Middle frontal gyrus (tissue), 1 donor: ENCODE results near the gene CHMP6.

Experiments used
- DNase-seq: peaks from one replicate; pipeline ENCODE4 v3.0.0-alpha.2; 2015; ENCODE audit warnings: low spot score; ENCODE audit errors: extremely low spot score

Gene CHMP6

DNA sequence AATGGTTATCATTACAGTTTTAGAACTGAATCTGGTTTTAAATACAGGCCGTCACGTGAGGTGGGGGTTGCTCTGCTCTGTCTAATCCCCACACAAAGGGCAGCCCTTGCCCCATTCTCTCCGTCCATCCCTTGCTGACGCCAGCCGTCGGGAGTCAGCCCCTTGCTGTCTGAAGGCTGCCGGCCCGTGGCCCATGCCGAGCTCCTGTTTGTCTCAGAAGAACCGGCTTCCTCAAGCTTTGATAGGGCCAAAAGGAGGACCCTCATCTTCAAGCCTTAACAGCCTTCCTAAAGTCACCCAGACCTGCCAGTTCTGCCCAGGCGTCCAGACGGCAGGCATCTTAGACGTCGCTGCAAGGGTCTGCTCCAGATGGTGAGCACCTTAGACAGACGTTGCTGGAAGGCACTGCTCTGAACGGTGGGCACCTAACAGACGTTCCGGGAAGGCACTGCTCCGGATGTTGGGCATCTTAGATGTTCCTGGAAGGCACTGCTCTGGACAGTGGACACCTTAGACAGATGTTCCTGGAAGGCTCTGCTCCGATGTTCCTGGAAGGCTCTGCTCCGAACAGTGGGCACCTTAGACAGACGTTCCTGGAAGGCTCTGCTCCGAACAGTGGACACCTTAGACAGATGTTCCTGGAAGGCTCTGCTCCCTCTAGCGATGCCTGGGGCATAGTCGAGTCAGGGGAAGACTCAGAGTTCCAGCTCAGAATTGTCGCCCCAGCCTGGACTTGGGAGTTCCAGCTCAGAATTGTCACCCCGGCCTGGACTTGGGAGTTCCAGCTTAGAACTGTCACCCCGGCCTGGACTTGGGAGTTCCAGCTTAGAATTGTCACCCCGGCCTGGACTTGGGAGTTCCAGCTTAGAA, 35.1 kb upstream of the CHMP6 start:
- DNase-seq: no peak

DNA sequence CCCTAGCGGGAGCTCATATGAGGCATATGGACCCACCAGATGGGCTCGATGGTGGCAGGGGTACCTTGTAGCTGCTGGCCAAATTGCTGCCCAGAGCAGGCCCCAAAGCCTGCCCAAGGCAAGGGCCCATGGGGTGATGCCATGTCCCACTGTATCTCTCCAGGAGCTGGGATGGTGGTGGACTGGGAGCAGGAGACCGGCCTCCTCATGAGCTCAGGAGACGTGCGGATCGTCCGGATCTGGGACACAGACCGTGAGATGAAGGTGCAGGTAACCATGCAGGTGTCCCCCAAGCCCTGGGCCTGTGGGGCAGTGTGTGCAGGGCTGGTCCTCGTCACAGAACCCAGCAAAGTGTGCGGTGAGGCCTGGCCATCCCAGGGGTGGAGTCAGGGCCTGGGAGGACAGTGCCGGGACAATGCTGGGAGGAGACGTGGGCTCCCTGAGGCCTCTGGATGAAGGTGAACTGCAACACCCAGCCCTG, 34.1 kb upstream of the CHMP6 start:
- no peak for DNase-seq

DNA sequence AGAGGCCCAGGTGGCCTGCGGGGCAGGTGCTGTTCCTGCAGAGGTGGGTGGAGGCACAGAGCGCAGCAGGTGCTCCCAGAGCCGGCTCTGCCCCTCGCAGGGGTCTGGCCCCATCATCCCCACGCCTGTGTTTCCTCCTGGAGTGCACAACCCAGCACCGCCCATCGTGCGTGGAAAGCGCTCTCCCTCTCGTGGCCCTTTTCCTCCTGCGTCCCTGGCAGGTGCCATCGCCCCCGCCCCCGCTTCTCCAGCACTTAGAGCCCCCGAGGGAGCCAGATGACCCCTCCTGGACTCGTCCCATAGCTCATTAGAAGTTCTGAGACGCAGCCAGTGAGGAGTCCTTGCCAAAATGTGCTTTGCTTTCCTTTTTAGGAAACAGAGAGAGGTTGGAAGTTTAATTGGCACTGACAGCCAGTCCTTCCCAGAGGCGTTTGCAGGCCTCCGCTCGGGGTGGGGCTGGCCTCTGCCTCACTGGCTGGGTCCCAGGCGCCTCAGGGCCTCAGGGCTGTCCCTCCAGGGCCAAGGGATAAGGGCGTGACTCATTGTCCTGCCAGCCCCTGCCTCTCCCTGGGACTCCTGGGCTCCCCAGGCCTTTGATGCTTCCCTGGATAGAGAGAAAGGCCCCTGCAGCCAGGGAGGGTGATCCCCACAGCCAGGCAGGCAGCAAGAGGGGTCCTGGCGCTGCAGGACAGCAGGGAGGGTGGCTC, 32.2 kb upstream of the CHMP6 start:
- DNase-seq: peak; percentile 22

DNA sequence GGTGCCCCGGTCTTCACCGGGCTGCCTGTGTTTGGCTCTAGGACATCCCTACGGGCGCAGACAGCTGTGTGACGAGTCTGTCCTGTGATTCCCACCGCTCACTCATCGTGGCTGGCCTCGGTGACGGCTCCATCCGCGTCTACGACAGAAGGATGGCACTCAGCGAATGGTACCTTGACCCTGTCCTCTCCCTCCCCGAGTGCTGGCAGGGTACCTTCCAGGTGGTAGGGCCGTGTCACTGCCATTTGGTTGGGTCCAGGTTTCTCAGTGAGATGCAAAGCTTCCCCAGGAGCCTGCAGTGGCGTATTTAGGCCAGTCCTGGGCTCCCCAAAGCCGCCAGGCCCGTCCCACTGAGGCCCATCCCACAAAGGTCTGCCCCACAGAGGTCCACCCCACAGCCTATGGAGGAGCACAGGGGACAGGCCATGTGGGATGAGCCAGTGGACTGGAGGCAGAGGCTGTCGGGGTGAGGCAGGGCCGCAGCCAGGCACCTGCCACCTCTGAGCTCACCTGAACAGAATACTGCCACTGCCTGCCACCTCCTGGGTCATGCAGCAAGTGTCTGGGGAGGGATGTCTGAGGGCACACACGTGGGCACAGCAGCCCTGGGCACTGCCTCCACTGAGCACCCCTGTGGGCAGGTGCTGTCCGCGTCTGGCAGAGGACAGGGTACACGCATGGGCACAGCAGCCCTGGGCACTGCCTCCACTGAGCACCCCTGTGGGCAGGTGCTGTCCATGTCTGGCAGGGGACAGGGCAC, 31.4 kb upstream of the CHMP6 start:
- no peak for DNase-seq

DNA sequence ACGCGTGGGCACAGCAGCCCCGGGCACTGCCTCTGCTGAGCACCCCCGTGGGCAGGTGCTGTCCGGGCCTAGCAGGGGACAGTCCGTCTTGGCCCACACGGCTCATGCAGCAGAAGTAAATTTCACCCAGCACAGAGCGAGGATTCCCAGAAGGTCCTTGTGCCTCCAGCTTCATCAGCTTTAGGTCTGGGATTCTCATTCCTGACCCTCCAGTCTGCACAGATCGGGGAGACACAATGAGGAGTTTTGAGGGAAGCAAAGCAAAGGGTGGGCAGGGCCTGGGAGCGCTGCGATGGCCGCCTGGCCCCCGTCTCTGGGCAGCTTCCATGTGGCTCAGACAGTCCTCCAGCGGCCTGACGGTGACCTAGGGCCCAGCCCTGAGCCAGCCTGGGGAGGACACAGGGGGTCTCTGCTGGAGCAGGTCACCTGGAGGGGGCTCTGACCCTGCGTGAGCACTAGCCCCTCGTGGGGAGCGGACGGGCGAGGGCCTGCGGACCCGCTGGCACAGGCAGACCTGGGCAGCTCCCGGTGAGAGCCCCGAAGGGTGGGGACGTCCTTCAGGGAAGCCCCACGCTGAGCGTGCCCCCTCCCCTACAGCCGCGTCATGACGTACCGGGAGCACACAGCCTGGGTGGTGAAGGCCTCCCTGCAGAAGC, 30.7 kb upstream of the CHMP6 start:
- no peak for DNase-seq

DNA sequence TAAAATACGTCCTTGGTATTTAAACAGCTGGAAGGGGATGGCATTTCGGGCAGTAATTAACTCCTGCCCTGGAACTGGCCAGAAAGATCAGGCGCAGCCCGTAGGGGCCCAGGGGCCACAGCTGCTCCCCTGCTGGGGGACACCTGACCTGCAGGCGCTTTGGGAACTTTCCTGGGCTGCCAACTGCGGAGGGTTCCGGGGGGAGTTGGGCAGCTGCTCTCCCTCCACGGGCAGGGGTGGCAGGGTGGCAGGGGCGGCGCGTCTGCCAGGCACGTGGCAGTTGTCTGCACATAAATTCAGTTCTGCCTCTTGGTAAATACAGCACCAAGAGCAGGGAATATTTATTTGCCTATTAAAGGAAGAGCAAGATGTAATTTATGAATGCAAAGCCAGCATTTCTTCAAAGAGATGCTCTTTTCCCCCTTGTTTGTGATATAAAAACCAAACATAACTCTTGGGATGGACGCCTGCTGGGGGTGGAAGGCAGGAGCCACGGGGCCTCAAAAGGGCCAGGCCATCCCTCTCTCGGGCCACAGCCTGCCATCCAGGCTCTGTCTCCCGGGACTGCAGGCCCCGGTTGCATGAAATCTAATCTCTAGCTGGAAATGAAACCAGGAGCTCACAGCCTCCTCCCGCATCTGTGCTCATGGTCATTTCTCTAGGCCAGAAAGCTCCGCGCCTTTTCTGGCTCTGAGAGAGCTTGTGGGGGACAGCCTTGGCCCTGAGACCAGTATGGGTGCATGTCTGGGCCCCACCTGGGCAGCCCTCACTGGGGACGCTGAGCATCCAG, 29.9 kb upstream of the CHMP6 start:
- DNase-seq: no peak

DNA sequence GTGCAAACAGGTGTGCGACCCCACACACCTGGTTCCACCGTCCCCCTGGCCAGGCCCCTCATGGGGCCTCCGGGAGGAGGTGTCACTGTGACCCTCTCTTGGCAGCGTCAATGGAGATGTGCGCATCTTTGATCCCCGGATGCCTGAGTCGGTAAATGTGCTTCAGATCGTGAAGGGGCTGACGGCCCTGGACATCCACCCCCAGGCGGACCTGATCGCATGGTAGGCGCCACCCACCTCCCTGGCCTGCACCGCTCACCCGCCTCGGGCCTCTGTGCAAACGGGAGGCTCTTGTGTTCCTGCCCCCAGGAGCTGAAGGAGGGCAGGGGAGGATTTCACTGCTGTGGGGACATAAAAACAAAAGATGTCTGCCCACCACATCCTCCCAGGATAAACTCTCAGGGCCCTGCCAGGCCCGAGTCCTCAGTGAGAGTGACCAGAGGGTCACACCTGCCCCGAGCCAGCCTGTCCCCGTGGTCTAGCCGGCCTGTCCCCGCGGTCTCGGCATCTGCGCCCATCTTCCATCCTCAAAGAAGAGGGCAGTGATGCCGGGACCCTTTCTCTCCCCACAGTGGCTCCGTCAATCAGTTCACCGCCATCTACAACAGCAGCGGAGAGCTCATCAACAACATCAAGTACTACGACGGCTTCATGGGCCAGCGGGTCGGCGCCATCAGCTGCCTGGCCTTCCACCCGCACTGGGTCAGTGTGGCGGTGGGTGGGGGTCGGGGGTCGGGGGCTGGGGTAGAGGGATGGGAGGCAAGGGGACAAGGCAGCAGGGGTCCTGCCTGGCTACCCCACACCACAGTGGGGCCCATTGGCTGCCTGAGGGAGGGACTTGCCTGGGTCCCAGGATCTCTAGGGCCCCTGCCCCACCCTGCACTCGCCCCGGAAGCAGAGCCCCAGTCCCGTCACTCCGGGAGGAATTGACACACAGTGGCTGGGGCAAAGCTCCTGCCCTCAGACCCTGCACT, 29.0 kb upstream of the CHMP6 start:
- no peak for DNase-seq

DNA sequence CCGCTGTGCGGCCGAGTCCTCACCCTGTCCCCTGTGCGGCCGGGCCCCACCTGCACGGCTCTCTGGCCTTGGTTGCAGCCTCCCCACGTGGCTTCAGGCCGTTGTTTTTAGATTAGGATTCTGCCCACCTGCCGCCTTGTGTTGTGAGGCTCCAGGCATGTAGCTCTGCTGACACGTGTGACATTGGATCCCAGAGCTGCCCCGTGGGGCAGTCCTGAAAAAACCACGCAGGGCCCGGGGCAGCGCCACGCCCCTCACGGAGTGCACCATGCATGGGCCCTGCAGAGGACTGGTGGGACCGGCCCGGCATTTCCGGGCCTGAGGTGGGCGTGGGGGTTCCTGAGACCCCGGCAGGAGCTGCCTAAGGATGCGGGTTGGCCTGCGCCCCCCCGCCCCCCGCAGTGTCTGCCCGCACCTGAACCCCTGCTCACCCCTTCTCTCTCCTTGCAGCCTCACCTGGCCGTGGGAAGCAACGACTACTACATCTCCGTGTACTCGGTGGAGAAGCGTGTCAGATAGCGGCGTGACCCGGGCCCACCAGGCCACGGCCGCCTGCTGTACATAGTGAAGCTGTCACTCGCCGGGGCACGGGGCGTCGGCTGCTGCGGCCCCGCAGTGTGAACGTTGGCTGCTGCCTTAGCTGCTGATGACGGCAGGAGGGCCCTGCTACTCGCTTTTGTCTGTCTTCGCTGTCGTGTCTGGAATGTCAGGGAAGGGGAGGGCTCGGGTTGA, 27.7 kb upstream of the CHMP6 start:
- DNase-seq: no peak

DNA sequence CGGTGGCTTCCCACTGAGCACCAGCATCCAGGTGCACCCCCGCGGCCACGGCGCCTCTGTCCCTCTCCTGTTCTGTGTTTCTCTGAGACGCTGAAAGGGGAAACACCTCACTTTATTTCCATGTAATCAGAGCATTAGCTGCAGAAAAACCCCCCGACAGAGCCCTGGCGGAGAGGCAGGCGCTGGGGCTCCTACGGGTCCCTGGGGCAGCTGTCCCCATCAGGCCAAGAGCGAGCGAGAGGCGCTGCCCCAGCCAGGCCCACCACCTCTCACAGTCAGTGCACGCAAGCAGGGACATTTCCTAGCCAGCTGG, 27.1 kb upstream of the CHMP6 start:
- DNase-seq: no peak

DNA sequence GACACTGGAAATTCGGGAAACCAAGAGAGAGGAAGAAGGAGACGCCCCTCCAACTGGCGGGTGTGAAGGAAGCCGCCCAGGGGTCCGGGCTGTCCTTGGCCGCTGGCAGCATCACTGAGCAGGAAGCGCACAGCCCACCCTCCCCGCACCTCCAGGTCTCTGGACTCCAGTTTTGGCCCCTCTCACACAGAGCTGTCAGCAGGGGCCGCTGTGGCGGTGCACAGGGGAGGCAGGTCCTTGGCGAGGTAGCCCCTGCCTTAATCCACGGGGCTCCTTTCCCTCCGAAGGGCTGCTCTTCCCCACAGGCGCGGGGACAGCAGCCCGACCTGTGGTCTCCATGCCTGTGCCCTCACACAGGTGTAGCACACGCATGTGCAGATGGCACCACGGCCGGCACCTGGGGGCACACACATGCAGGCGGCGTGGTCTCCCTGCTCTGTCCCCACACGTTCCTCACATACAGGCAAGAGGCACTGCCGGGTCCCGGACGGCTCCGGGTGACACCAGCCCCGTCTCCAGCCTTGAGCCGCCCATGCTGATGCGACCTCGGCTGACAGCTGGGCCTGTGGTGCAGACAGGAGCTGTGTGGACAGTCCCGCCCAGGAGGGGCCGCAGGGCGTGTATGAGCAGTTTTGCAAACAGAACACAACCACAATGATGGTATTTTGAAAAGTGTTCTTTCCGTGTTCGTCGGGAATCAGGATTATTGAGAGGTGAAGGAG, 26.6 kb upstream of the CHMP6 start:
- no peak for DNase-seq

DNA sequence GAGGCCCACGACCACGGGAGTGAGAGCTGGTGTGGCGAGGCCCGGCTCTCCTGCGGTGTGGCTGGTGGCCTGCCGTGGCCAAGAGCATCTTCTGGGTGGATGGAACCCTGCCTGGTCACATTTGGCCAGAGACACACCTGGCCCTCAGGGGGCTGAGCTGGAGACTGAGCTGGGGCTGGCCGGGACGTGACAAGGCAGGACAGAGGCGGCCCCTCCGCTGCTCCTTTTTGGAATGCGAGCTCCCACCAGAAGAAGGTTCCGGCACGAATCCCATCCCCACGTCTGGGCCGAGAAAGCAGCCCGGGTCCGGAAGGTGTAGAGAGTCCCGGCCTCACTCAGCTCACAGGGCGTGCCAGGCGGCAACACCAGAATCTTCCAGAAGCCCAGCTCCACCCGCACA, 26.0 kb upstream of the CHMP6 start:
- DNase-seq: no peak

DNA sequence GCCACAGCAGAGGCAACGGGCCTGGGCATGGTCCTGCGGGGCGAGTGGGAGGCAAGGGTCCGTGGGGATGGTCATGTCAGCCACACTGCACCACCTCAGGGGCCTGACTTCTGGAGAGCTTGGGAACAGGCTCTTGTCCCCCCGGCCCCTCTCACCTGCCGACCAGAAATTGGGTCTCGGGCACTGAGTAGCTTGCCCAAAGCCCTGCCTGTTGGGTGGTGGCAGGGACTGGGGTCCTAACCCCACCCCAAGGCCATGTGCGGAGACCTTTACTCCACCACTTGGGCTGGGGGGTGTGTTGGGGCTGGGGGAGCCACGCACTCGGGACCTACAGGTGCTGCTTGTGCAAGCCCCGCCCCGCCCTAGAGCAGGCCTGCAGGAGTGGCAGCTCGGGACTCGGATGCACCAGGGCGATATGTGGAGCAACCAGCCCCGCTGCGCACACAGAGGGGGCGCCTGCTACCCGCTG, 24.2 kb upstream of the CHMP6 start:
- DNase-seq: no peak

DNA sequence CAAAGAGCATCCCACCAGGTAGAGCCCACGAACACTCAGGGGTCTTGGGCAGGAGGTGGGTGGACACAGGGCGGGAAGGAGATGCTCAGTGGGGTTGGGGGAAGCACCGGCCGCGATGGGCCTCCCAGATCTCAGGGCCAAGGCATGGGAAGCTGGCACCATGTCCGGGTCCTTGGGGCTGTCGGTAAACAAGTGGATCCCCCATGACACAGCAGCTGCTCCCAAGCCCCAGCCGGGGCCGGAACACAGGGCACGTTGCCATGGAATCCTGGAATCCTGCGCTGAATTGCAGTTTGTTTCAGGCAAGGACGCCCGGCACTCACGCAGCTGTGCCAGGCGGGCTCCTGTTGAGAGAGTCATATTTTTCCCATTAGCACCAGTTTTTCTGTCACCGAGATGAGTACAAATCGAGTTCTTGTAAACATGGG, 23.0 kb upstream of the CHMP6 start:
- peak; percentile 22 for DNase-seq

DNA sequence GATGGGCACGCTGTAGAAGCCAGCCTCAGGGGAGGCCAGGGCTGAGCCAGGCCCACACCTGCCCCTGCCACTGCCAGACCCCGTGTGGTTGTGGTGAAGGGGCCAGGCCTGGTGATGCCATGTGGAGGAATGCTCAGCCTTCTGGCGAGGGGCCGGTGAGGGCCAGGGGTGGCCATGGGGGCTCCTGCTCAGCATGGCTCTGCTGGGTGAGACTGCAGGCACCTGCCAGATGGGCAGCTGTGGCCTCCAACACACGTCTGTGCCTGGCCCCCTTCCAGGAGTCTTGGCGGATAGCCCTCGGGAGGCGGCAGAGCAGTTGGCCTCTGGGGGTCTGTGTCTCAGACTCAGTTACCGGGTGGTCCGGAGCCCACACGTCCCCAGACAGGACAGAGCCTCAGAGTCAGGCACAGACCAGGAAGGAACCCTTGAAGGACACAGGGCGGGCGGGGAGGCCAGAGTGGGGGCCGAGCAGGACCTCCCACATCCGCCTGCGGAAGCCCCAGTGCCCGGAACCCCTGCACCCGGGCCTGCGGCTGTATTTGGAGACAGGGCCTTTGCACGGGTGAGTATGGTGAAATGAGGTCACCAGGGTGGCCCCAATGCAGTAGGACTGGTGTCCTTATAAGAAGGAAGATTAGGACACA, 22.5 kb upstream of the CHMP6 start:
- DNase-seq: no peak

DNA sequence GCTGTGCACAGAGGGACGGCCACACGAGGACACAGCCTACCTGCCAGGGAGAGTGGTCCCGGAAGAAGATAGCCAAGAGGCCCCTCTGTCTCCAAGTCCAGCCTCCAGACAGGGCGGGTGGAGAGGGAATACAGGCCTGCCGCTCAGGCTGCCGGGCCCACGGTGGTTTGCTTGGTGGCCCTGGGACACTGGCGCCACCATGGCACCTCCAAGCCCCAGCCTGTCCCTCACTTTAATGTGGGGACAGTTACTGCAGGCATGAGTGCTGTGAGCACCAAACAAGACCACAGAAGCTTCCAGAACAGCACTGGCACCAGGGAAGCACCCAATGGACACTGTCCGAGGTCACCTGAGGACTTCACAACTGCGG, 22.0 kb upstream of the CHMP6 start:
- no peak for DNase-seq

DNA sequence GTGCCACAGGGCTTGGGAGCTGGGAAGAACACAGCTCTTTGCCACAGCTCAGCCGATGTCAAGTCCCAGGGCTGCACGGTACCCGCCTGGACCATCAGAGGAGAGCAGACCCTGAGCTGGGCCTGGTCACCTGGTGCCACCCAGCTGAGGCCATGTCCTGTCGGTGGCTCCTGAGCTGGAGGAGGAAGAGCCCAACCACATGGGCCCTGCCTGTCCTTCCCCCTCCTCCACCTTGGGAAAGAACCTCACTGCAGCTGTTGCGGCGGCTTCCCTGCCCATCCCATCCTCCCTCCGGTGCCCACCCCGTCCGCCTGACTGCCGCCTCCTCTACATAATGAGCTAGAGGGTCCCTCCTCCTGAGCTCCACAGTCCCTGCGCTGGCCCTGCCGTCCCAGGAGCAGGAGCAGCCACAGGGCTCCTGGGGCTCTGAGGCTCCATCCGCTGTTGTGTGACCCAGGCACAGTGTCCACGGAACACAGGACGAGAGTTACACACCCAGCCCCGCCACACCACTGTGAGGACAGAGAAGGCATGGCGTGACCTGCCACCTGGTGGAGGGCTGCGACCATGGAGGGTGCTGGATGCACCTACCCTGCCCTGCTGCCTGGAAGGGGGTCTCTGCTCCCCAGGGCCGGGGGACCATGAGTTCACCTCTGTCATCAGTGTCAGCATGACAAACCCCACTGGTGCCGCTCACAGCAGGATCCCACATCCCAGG, 21.4 kb upstream of the CHMP6 start:
- DNase-seq: no peak
